HG03457 (cell line): ENCODE measurements around the gene TTF2.
"Not testable (repeated sequence)": the region's sequence is repeated elsewhere in the genome, so short reads cannot be mapped to it uniquely, and the experiment has no call there.

Source experiments
- ATAC-seq: cut with Tn5 transposase; IDR thresholded peaks from one replicate; pipeline ENCODE4 v1.9.1; 2021; ENCODE audit warnings: moderate number of reproducible peaks; ENCODE audit not compliant: unreplicated experiment

Gene TTF2

GRCh38 chr1:117092594-117092993 lies 32.5 kb downstream of the TTF2 start:
- no peak for ATAC-seq

GRCh38 chr1:117093091-117093534 lies 33.0 kb downstream of the TTF2 start:
- no peak for ATAC-seq

- ATAC-seq: no peak
Observed at GRCh38 chr1:117093870-117094621, 33.9 kb downstream of the TTF2 start.

GRCh38 chr1:117094841-117095604 lies 34.9 kb downstream of the TTF2 start:
- ATAC-seq: no peak

- no peak for ATAC-seq
Observed at GRCh38 chr1:117096951-117097408, 36.9 kb downstream of the TTF2 start.

- ATAC-seq: no peak
Observed at GRCh38 chr1:117097443-117097842, 37.3 kb downstream of the TTF2 start.

- ATAC-seq: no peak
Observed at GRCh38 chr1:117098287-117098890, 38.3 kb downstream of the TTF2 start.

- no peak for ATAC-seq
Observed at GRCh38 chr1:117101334-117101733, 41.2 kb downstream of the TTF2 start.

- ATAC-seq: not testable (repeated sequence)
Observed at GRCh38 chr1:117101858-117102257, 41.7 kb downstream of the TTF2 start.

- no peak for ATAC-seq
Observed at GRCh38 chr1:117104986-117105385, 44.9 kb downstream of the TTF2 start.

- ATAC-seq: no peak
Observed at GRCh38 chr1:117105722-117106121, 45.6 kb downstream of the TTF2 start.

GRCh38 chr1:117106478-117106877 lies 46.4 kb downstream of the TTF2 start:
- no peak for ATAC-seq

- ATAC-seq: no peak
Observed at GRCh38 chr1:117107364-117107763, 47.2 kb downstream of the TTF2 start.

- ATAC-seq: no peak
Observed at GRCh38 chr1:117110774-117111173, 50.6 kb downstream of the TTF2 start.

GRCh38 chr1:117112047-117112717 lies 52.1 kb downstream of the TTF2 start:
- ATAC-seq: no peak

GRCh38 chr1:117113199-117113598 lies 53.1 kb downstream of the TTF2 start:
- ATAC-seq: no peak

GRCh38 chr1:117114877-117115276 lies 54.8 kb downstream of the TTF2 start:
- no peak for ATAC-seq

- ATAC-seq: no peak
Observed at GRCh38 chr1:117116090-117116783, 56.1 kb downstream of the TTF2 start.

- ATAC-seq: no peak
Observed at GRCh38 chr1:117116784-117117130, 56.6 kb downstream of the TTF2 start.

- ATAC-seq: no peak
Observed at GRCh38 chr1:117117697-117118096, 57.6 kb downstream of the TTF2 start.

GRCh38 chr1:117118137-117118536 lies 58.0 kb downstream of the TTF2 start:
- no peak for ATAC-seq
